Measurements from ENCODE around the gene SNX5.

DNA sequence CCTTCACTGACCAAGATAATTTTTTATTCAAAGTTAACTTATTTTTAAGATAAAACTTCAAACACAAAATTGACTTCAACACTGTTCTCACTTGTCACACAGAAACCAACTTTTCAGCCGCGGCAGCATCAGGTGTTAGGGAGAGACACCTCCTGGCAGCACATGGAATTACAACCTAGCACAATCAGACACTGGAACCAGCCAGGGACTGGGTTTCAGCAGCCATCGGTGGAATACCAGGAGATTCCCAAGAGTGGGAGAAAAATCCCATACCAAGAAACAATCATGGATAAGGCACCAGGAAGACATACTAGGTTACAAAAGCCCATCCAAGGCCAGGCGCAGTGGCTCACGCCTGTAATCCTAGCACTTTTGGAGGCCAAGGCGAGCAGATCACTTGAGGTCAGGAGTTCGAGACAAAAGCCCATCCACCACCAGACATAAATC lies 70.0 kb downstream of the SNX5 start:
- TF ChIP-seq, protein P1, sequence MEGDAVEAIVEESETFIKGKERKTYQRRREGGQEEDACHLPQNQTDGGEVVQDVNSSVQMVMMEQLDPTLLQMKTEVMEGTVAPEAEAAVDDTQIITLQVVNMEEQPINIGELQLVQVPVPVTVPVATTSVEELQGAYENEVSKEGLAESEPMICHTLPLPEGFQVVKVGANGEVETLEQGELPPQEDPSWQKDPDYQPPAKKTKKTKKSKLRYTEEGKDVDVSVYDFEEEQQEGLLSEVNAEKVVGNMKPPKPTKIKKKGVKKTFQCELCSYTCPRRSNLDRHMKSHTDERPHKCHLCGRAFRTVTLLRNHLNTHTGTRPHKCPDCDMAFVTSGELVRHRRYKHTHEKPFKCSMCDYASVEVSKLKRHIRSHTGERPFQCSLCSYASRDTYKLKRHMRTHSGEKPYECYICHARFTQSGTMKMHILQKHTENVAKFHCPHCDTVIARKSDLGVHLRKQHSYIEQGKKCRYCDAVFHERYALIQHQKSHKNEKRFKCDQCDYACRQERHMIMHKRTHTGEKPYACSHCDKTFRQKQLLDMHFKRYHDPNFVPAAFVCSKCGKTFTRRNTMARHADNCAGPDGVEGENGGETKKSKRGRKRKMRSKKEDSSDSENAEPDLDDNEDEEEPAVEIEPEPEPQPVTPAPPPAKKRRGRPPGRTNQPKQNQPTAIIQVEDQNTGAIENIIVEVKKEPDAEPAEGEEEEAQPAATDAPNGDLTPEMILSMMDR (IDR thresholded peaks at IDR 0.05): peak; percentile 43 to 96 (median 90)
- TF ChIP-seq POLR2AphosphoS5 (IDR thresholded peaks at IDR 0.05; ENCODE audit: insufficient read depth in 1 of 2, low read depth in 1 of 2): peak in 1 of 2 donors; percentile 57
- no peak for TF ChIP-seq POLR2A (IDR thresholded peaks at IDR 0.05)
